ENCODE data around the gene TRIP6.

Gene TRIP6

GRCh38 chr7:100867040-100867775 is at the start of gene TRIP6:
Gene TRIP6, plus strand, starts transcription at chr7:100867387. Its CDS starts 111 bp downstream, at chr7:100867498.
- peak; percentile 55 for DNase-seq

GRCh38 chr7:100818366-100818765 is 48.8 kb upstream of the TRIP6 start:
- DNase-seq: no peak

DNA sequence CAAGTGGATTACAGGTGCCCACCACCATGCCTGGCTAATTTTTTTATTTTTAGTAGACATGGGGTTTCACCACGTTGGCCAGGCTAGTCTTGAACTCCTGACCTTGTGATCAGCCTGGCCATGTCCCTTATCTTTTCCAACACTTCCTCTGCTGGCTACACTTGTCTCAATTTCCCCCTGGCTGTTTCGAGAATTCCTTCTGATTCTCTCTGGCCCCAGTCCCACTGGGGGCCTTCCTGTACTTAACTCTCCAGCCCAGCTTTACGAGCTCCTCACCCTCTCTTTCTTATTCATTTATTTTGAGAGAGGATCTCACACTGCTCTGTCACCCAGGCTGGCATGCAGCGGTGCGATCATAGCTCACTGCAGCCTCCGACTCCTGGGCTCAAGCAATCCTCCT is 48.4 kb upstream of the TRIP6 start:
- no peak for DNase-seq

- no peak for DNase-seq
Observed at GRCh38 chr7:100819586-100819985, 47.6 kb upstream of the TRIP6 start.

GRCh38 chr7:100822236-100823139 is 44.7 kb upstream of the TRIP6 start:
- no peak for DNase-seq

GRCh38 chr7:100823140-100823525 is 44.1 kb upstream of the TRIP6 start:
- DNase-seq: no peak

DNA sequence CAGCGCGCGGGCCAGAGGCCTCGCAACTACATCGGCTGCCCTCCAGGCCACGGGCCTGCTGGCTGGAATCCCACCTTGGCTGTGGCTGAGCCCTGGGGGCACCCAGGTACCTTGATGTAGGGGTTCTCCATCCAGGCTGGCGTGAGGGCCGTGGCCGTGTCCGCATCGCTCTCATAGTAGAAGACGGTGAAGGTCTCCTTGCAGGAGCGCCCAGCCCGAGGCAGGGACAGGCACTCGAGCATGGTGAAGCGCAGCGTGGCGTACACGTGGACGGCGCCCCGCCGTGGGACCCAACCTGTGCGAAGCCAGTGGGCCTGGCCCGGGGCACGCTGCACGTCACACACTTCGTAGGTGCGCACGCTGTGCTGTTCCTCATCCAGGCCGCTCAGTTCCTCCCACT is 43.7 kb upstream of the TRIP6 start:
- DNase-seq: no peak

DNA sequence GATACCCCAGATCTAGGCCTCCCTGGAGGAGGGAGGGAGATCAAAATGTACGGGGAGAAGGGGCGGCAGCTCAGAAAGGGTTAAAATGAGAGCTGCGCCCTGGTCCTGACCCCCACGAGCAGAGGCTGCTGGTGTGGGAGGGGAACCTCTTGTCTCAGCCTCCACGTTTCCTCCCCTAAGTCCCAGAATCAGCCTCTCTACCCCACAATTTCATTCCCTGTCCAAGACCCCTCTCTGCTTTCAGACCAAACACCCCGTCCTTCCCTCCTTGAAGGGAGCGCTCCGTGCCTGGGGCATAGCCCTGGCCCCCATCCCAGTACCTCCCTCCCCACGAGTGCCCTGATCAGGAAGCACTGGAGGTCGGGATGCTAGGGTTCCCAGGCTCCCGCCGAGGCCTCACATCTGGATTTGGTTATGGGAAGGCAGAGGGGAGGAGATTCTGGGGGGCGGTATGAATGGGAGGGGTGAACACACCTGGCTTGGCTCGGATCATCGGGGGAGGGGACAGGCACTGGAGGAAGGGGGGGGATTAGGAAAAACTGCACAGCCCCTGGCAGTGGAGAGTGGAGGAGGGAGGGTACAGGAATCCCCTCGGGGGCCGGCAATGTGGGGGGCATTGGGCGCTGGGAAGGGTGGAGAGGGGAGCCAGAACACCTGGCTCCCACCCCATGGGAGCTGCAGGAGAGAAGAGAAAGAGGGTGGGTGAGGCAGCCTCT is 42.5 kb upstream of the TRIP6 start:
- DNase-seq: no peak

DNA sequence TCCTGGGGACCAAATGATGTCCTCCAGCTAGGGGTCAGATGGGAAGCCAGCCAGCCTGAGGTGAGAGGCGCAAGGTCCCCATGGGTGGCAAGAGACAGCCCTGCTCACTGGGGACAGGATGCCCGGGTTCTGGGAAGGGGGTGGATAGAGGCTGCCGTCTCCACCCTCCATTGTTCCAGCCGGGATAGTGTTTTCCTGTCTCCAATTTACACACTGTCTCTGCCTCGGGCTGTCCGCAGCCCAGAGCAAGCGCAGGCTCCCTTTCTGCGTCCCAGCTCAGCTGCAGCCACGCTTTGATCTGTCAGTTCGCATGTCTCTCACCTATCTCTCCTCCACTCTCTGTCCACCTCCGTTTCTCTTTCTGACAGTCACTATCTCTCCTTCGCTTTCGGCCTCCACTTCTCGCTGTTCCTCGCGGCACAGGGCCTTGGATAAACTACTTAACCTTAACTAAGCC is 41.9 kb upstream of the TRIP6 start:
- DNase-seq: no peak

GRCh38 chr7:100825751-100826513 is 41.3 kb upstream of the TRIP6 start:
- DNase-seq: no peak

GRCh38 chr7:100826514-100827329 is 40.5 kb upstream of the TRIP6 start:
- no peak for DNase-seq

DNA sequence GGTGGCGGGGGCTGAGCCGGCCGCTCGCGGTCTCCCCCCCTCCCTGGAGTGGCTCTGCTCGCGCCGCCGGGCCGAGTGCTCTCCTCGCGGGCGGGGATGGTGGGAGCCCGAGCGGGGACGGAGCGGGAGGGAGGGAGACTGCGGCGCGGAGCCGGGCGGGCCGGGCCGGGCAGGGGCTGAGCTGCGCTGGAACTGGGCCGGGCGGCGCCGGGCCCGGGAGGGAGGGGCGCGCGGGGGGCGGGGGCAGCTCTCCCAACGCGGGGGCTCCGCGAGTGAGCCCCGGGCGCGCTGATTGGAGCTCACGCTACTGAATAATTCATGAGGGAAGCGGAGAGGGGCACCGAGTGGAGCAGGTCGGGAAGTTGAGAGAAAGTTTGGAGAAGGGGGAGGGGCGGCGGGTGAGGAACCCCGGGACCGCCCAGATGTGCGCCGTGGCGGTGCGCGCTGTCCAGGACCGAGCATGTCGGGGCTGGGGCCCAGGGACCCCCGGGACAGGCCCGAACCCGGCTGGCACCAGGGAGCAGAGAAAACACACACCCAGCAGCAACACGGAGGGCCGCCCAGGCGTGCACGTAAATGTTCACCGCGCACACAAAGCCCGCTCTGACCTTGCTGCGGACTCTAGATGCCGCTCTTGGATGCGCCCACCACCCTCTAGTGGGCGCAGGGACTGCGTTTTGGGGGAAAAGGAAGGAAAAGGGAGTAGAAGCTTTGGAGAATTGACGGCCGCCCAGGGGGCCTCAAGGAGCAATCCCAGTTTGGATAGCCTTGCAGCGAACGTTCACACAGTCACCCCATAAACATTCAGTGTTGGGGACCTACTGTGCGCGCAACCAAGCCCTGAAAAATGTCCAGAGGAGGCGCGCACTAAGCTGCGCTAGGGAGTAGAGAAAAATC is 39.6 kb upstream of the TRIP6 start, which contains the start of gene EPHB4:
TSS of gene EPHB4 (minus strand) at position 194 of the 897 bp plus-strand sequence. CDS start 493 bp downstream, outside the sequence.
- DNase-seq: no peak

- no peak for DNase-seq
Observed at GRCh38 chr7:100829150-100829716, 38.0 kb upstream of the TRIP6 start.

GRCh38 chr7:100830396-100830795 is 36.8 kb upstream of the TRIP6 start:
- no peak for DNase-seq

GRCh38 chr7:100832281-100832633 is 34.9 kb upstream of the TRIP6 start:
- DNase-seq: no peak

- no peak for DNase-seq
Observed at GRCh38 chr7:100835903-100836811, 31.0 kb upstream of the TRIP6 start.

DNA sequence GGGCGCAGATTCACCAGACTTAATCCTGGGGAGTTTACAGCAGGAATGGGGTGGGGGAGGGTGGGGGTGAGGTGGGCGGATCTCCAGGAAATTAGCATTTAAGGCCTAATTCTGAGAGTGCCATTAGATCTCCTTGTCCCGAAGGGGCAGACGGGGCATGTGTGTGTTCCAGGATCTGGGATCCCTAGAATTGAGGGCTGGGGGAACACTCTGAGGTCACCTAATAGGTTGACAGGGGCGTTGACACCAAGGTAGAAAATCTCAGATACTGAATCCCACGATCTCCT is 30.4 kb upstream of the TRIP6 start:
- no peak for DNase-seq

DNA sequence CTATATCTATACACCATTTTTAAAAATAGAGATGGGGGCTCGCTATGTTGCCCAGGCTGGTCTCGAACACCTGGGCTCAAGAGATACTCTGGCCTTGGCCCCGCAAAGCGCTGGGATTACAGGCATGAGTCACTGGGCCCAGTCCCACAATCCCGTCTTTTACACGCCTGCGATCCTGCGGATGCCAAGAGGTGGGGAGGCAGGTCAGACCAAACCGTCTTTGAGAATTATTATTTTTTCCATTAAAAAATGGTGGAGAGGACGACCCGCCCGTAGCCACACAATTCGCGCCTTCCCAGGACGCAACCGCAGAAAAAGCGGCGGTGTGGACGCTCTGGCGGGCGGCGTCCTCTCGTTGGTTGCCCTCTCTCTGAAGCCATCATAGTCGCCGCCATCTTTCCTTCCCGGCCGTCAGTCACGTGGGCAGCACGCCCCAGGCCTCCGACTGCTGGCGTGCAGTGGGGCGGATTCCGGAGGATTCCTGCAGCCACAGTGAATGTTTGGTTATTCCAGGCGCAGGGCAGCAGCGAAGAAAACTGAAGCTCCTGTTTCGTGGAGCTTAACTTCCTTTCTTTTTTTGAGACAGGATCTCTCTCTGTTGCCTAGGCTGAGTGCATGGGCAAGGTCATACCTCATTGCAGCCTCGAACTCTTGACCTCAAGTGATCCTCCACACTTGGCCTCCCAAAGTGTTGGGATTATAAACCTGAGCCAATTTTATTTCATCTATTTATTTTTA is 29.9 kb upstream of the TRIP6 start:
- peak; percentile 81 for DNase-seq

- DNase-seq: no peak
Observed at GRCh38 chr7:100839361-100839760, 27.8 kb upstream of the TRIP6 start.
